GM12878 (cell line): Measurements from ENCODE around the gene MDM4. TPM values are rescaled to one million over a fixed set of nuclear protein-coding genes. Genes with fewer than 3 reads are reported as not detected.
A peak's percentile ranks its signal among the peaks of the same experiment; 100 is the strongest.

Experiments
- BCL11A ChIP-seq: IDR thresholded peaks from 2 replicates; pipeline ENCODE4 v1.6.1; 2011; ENCODE audit warnings: low read depth, low read length
- CREM ChIP-seq: IDR thresholded peaks from 2 replicates; pipeline ENCODE4 v1.6.1; 2014; ENCODE audit warnings: antibody characterized with exemption, low read depth
- MTA3 ChIP-seq: IDR thresholded peaks from 2 replicates; pipeline ENCODE4 v1.6.1; 2012; ENCODE audit warnings: low read length, inconsistent platforms, borderline replicate concordance
- POU2F2 ChIP-seq: IDR thresholded peaks from 3 replicates; pipeline ENCODE4 v1.6.1; 2011; ENCODE audit warnings: low read depth, mild to moderate bottlenecking, low read length, borderline replicate concordance
- SMARCA5 ChIP-seq: fragments of 450-650 bp; IDR thresholded peaks from 2 replicates; pipeline ENCODE4 v1.6.1; 2017; ENCODE audit warnings: mild to moderate bottlenecking
- SREBF1 ChIP-seq: IDR thresholded peaks from 2 replicates; pipeline ENCODE4 v1.6.1; 2012; ENCODE audit warnings: mild to moderate bottlenecking, low read length
- WRNIP1 ChIP-seq: IDR thresholded peaks from 2 replicates; pipeline ENCODE4 v1.6.1; 2011; ENCODE audit warnings: low read depth, low read length, improper control_type of control experiment, borderline replicate concordance
- polyA plus RNA-seq, 11 experiments: library from polyadenylated mRNA; depleted of rRNA in 4 of 11; unstranded in 6 of 11; stranded (reverse) in 5 of 11; fragments of >200 nt; fragmentation: Nextera tagmentation in 4 of 11; fragmentation: Illumina TruSeq in 1 of 11; extraction: Ambion mirVana in 4 of 11; extraction: Trizol in 1 of 11; gene quantifications; 1 replicate in 1 of 11; 2 replicates in 10 of 11; pipeline versions ENCODE4 v1.2.1 to v1.2.3, GENCODE V29; 2011 to 2016; ENCODE audit warnings: inconsistent platforms in 2 of 11, missing spikeins in 2 of 11, low read depth in 1 of 11
- total RNA-seq, 4 experiments: library from RNA; depleted of rRNA in 3 of 4; stranded (reverse); fragments of >200 nt in 3 of 4; fragmentation: Illumina TruSeq in 1 of 4; extraction: Trizol in 1 of 4; gene quantifications; 2 replicates each; pipeline versions ENCODE4 v1.2.1 to v1.2.3, GENCODE V29; 2013 to 2021
- TF ChIP-seq, protein P1 (sequence below): IDR thresholded peaks from 2 replicates; pipeline ENCODE4 v1.6.1; 2011; ENCODE audit warnings: mild to moderate bottlenecking, low read depth, low read length, moderate library complexity; ENCODE audit not compliant: insufficient replicate concordance
- TF ChIP-seq, protein P2 (sequence below), 3 experiments: IDR thresholded peaks in 2 of 3; conservative IDR thresholded peaks in 1 of 3; 2 replicates each; pipeline ENCODE4 v1.5.1; 2011; ENCODE audit warnings: low read depth in 3 of 3, low read length in 3 of 3, mild to moderate bottlenecking in 3 of 3, control low read depth in 2 of 3, moderate library complexity in 2 of 3, inconsistent platforms in 1 of 3, mixed read lengths in 1 of 3; ENCODE audit not compliant: control insufficient read depth in 2 of 3, insufficient read depth in 1 of 3; ENCODE audit errors: extremely low read depth in 1 of 3

The MDM4 gene
- total and polyA plus RNA-seq, 10 of the 15 experiments (the other 5 are each of a cell fraction or from before 2014, with no cell fraction given), result 2.5 to 74.4 (median 22.7) TPM

DNA sequence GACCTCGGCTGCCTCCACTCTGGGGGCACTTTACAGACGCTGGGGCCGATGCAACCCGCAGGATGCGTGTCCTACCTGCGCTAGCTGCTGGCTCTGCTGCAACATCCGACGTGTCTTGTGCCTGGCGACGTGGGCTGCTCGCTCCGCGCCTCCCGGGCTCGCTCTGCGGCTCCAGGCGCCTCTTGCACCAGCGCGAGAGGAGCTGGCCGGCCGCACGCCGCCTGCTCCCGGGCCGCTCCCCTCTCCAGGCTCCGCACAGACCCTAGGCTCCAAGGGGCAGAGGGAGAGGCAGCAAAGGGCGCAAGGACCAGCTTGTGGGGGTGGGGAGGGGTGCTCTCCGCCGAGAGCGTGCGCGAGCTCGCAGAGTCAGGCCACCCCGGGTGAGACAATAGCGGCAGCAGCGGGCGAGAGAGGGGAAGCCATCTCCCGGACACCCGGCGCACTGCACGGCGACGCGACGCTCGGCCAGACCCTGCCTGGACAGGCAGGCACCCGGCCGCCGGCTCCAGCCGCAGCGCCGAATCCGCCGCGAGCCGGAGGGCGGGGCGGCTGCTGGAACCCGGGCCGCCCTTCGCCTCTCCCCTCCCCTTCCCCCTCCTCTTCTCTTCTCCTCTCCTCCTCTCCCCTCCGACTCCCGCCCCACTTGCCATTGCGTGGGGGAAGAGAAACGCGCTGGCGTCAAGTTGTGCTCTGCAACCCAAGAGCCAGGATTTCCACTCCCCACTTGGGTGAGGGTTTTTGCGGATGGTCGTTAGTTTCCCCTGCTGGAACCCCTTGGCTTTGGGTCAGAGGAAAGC lies 21.7 kb upstream of the MDM4 start, which contains the start of gene PIK3C2B (continued):
- TF ChIP-seq, protein P1, sequence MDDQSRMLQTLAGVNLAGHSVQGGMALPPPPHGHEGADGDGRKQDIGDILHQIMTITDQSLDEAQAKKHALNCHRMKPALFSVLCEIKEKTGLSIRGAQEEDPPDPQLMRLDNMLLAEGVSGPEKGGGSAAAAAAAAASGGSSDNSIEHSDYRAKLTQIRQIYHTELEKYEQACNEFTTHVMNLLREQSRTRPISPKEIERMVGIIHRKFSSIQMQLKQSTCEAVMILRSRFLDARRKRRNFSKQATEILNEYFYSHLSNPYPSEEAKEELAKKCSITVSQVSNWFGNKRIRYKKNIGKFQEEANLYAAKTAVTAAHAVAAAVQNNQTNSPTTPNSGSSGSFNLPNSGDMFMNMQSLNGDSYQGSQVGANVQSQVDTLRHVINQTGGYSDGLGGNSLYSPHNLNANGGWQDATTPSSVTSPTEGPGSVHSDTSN, result no peak
- 0 out of 2 replicates have a peak, but pooled peaks have one; percentile 17 for TF ChIP-seq BCL11A
- TF ChIP-seq, protein P2, sequence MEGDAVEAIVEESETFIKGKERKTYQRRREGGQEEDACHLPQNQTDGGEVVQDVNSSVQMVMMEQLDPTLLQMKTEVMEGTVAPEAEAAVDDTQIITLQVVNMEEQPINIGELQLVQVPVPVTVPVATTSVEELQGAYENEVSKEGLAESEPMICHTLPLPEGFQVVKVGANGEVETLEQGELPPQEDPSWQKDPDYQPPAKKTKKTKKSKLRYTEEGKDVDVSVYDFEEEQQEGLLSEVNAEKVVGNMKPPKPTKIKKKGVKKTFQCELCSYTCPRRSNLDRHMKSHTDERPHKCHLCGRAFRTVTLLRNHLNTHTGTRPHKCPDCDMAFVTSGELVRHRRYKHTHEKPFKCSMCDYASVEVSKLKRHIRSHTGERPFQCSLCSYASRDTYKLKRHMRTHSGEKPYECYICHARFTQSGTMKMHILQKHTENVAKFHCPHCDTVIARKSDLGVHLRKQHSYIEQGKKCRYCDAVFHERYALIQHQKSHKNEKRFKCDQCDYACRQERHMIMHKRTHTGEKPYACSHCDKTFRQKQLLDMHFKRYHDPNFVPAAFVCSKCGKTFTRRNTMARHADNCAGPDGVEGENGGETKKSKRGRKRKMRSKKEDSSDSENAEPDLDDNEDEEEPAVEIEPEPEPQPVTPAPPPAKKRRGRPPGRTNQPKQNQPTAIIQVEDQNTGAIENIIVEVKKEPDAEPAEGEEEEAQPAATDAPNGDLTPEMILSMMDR (IDR thresholded peaks at IDR 0.05 in 2 of 3, conservative IDR thresholded peaks at IDR 0.05 in 1 of 3; ENCODE audit: control insufficient read depth in 2 of 3, extremely low read depth in 1 of 3, insufficient read depth in 1 of 3, low read depth in 3 of 3, low read length in 3 of 3), result peak; percentile 37 to 59 (median 43)
- peak; percentile 85 for TF ChIP-seq SMARCA5
- no peak for TF ChIP-seq MTA3
- TF ChIP-seq WRNIP1, result no peak
- no peak for TF ChIP-seq SREBF1
- peak; percentile 38; the same call in 1 of the 2 replicates for TF ChIP-seq CREM
- peak; percentile 48; the same call in 1 of the 3 replicates for TF ChIP-seq POU2F2
